ENCODE data around the gene ZNF423. TPM values are rescaled to one million over a fixed set of nuclear protein-coding genes. Genes with fewer than 3 reads are reported as not detected.
A peak's percentile ranks its signal among the peaks of the same experiment; 100 is the strongest.

Gene ZNF423
- total RNA-seq, 1 experiment from 2014 or later, result 43.6 TPM

GRCh38 chr16:49460786-49461470 is 395.0 kb downstream of the ZNF423 start:
- no peaks in the 10 kb centered on the region for H3K36me3 ChIP-seq (replicated peaks; ENCODE audit: control insufficient read depth, insufficient read depth, low read length)
- no peak for DNase-seq
- H3K27me3 ChIP-seq (ENCODE audit: control insufficient read depth, insufficient read depth, low read length), result peaks cover 10% of the 10 kb centered on the region
- H3K4me3 ChIP-seq (ENCODE audit: insufficient read depth, low read depth, low read length), result no peak overlapping the region

GRCh38 chr16:49459953-49460735 is 395.8 kb downstream of the ZNF423 start:
- Histone ChIP-seq H3K4me3 (ENCODE audit: insufficient read depth, low read depth, low read length) (no peak overlapping the region), H3K36me3 (replicated peaks; ENCODE audit: control insufficient read depth, insufficient read depth, low read length) (no peaks in the 10 kb centered on the region), H3K27me3 (ENCODE audit: control insufficient read depth, insufficient read depth, low read length) (peaks cover 3% of the 10 kb centered on the region; the same call in 1 of the 2 replicates)
- peak; percentile 70 for DNase-seq

GRCh38 chr16:49458656-49459445 is 397.1 kb downstream of the ZNF423 start:
- DNase-seq, result no peak
- Histone ChIP-seq H3K36me3 (replicated peaks; ENCODE audit: control insufficient read depth, insufficient read depth, low read length) (no peaks in the 10 kb centered on the region), H3K4me3 (ENCODE audit: insufficient read depth, low read depth, low read length) (no peak overlapping the region), H3K27me3 (ENCODE audit: control insufficient read depth, insufficient read depth, low read length) (no peaks in the 10 kb centered on the region)

- Histone ChIP-seq H3K4me3 (ENCODE audit: insufficient read depth, low read depth, low read length) (no peak overlapping the region), H3K36me3 (replicated peaks; ENCODE audit: control insufficient read depth, insufficient read depth, low read length) (no peaks in the 10 kb centered on the region), H3K27me3 (ENCODE audit: control insufficient read depth, insufficient read depth, low read length) (no peaks in the 10 kb centered on the region; the same call in 1 of the 2 replicates)
- DNase-seq, result no peak
Measured at GRCh38 chr16:49458243-49458642, 397.7 kb downstream of the ZNF423 start.

GRCh38 chr16:49457196-49457595 is 398.7 kb downstream of the ZNF423 start:
- DNase-seq, result no peak
- H3K36me3 ChIP-seq (replicated peaks; ENCODE audit: control insufficient read depth, insufficient read depth, low read length), result no peaks in the 10 kb centered on the region
- no peak overlapping the region for H3K4me3 ChIP-seq (ENCODE audit: insufficient read depth, low read depth, low read length)
- no peaks in the 10 kb centered on the region; the same call in 1 of the 2 replicates for H3K27me3 ChIP-seq (ENCODE audit: control insufficient read depth, insufficient read depth, low read length)

GRCh38 chr16:49456763-49457162 is 399.1 kb downstream of the ZNF423 start:
- no peak for DNase-seq
- Histone ChIP-seq H3K4me3 (ENCODE audit: insufficient read depth, low read depth, low read length) (no peak overlapping the region), H3K27me3 (ENCODE audit: control insufficient read depth, insufficient read depth, low read length) (no peaks in the 10 kb centered on the region; the same call in 1 of the 2 replicates), H3K36me3 (replicated peaks; ENCODE audit: control insufficient read depth, insufficient read depth, low read length) (no peaks in the 10 kb centered on the region)

- DNase-seq, result no peak
- Histone ChIP-seq H3K36me3 (replicated peaks; ENCODE audit: control insufficient read depth, insufficient read depth, low read length) (no peaks in the 10 kb centered on the region), H3K4me3 (ENCODE audit: insufficient read depth, low read depth, low read length) (no peak overlapping the region), H3K27me3 (ENCODE audit: control insufficient read depth, insufficient read depth, low read length) (no peaks in the 10 kb centered on the region; the same call in 1 of the 2 replicates)
Measured at GRCh38 chr16:49455991-49456745, 399.7 kb downstream of the ZNF423 start.

- no peak for DNase-seq
- no peaks in the 10 kb centered on the region for H3K36me3 ChIP-seq (replicated peaks; ENCODE audit: control insufficient read depth, insufficient read depth, low read length)
- H3K4me3 ChIP-seq (ENCODE audit: insufficient read depth, low read depth, low read length), result no peak overlapping the region
- no peaks in the 10 kb centered on the region; the same call in 1 of the 2 replicates for H3K27me3 ChIP-seq (ENCODE audit: control insufficient read depth, insufficient read depth, low read length)
Measured at GRCh38 chr16:49455181-49455990, 400.5 kb downstream of the ZNF423 start.

- no peak for DNase-seq
- no peaks in the 10 kb centered on the region for H3K36me3 ChIP-seq (replicated peaks; ENCODE audit: control insufficient read depth, insufficient read depth, low read length)
- H3K4me3 ChIP-seq (ENCODE audit: insufficient read depth, low read depth, low read length), result no peak overlapping the region
- no peaks in the 10 kb centered on the region; the same call in 1 of the 2 replicates for H3K27me3 ChIP-seq (ENCODE audit: control insufficient read depth, insufficient read depth, low read length)
Measured at GRCh38 chr16:49454426-49455180, 401.3 kb downstream of the ZNF423 start.

- no peak overlapping the region for H3K4me3 ChIP-seq (ENCODE audit: insufficient read depth, low read depth, low read length)
- DNase-seq, result no peak
- H3K27me3 ChIP-seq (ENCODE audit: control insufficient read depth, insufficient read depth, low read length), result no peaks in the 10 kb centered on the region; the same call in 1 of the 2 replicates
- H3K36me3 ChIP-seq (replicated peaks; ENCODE audit: control insufficient read depth, insufficient read depth, low read length), result no peaks in the 10 kb centered on the region
Measured at GRCh38 chr16:49453983-49454382, 401.9 kb downstream of the ZNF423 start.

GRCh38 chr16:49453021-49453420 is 402.9 kb downstream of the ZNF423 start:
- DNase-seq, result no peak
- Histone ChIP-seq H3K27me3 (ENCODE audit: control insufficient read depth, insufficient read depth, low read length) (no peaks in the 10 kb centered on the region; the same call in 1 of the 2 replicates), H3K36me3 (replicated peaks; ENCODE audit: control insufficient read depth, insufficient read depth, low read length) (no peaks in the 10 kb centered on the region), H3K4me3 (ENCODE audit: insufficient read depth, low read depth, low read length) (no peak overlapping the region)

- Histone ChIP-seq H3K27me3 (ENCODE audit: control insufficient read depth, insufficient read depth, low read length) (no peaks in the 10 kb centered on the region; the same call in 1 of the 2 replicates), H3K4me3 (ENCODE audit: insufficient read depth, low read depth, low read length) (no peak overlapping the region), H3K36me3 (replicated peaks; ENCODE audit: control insufficient read depth, insufficient read depth, low read length) (no peaks in the 10 kb centered on the region)
- DNase-seq, result peak; percentile 84
Measured at GRCh38 chr16:49452578-49452977, 403.3 kb downstream of the ZNF423 start.

GRCh38 chr16:49452108-49452507 is 403.8 kb downstream of the ZNF423 start:
- Histone ChIP-seq H3K36me3 (replicated peaks; ENCODE audit: control insufficient read depth, insufficient read depth, low read length) (no peaks in the 10 kb centered on the region), H3K27me3 (ENCODE audit: control insufficient read depth, insufficient read depth, low read length) (no peaks in the 10 kb centered on the region; the same call in 1 of the 2 replicates), H3K4me3 (ENCODE audit: insufficient read depth, low read depth, low read length) (no peak overlapping the region)
- DNase-seq, result no peak

Measured in H7 (cell line).